Heart right ventricle (tissue), 16 donors: ENCODE data around the gene CIAPIN1. TPM values are rescaled to one million over a fixed set of nuclear protein-coding genes. Genes with fewer than 3 reads are reported as not detected.

ENCODE experiments used
- ATAC-seq, 8 donors: fragments of 200-7000 bp; cut with Tn5 transposase; one replicate each; pipeline ENCODE4 v1.9.1; 2020; ENCODE audit warnings: mild to moderate bottlenecking in 8 of 8, moderate library complexity in 8 of 8, moderate number of reproducible peaks in 1 of 8
- DNase-seq, 2 donors: peaks; one replicate each; pipeline ENCODE4 v3.0.0-alpha.2; 2020
- H3K27ac ChIP-seq, 10 donors: fragments of 200-600 bp; sonication (generic) in 2 of 10; one replicate each; pipeline versions ENCODE4 v1.5.0 to v1.8.0; 2020 to 2022; ENCODE audit warnings: mild to moderate bottlenecking in 3 of 10
- H3K27me3 ChIP-seq, 7 donors: fragments of 200-600 bp; one replicate each; pipeline ENCODE4 v1.8.0; 2021 to 2022; ENCODE audit warnings: mild to moderate bottlenecking in 2 of 7
- H3K36me3 ChIP-seq, 9 donors: fragments of 200-600 bp; sonication (generic) in 1 of 9; one replicate each; pipeline versions ENCODE4 v1.5.0 to v1.8.0; 2020 to 2022; ENCODE audit warnings: mild to moderate bottlenecking in 2 of 9
- H3K4me1 ChIP-seq, 9 donors: fragments of 200-600 bp; sonication (generic) in 1 of 9; one replicate each; pipeline versions ENCODE4 v1.5.0 to v1.8.0; 2020 to 2022; ENCODE audit warnings: mild to moderate bottlenecking in 4 of 9
- H3K4me3 ChIP-seq, 10 donors: fragments of 200-600 bp; sonication (generic) in 2 of 10; one replicate each; pipeline versions ENCODE4 v1.5.0 to v1.8.0; 2020 to 2022; ENCODE audit warnings: mild to moderate bottlenecking in 7 of 10, moderate library complexity in 2 of 10
- H3K9me3 ChIP-seq, 11 donors: fragments of 200-600 bp in 10 of 11; sonication (generic) in 2 of 11; one replicate each; pipeline versions ENCODE4 v1.5.0 to v1.8.0; 2013 to 2022; ENCODE audit warnings: mild to moderate bottlenecking in 2 of 11, control low read depth in 1 of 11, moderate library complexity in 1 of 11
- WGBS, 2 donors: extraction: QIAGEN DNeasy Blood & Tissue Kit; methylation state at CpG; one replicate each; pipeline ENCODE4 v1.1.7; 2013; ENCODE audit warnings: inconsistent platforms in 1 of 2; 5-methylcytosine and 5-hydroxymethylcytosine counted together
- intact Hi-C, 10 donors: fragments of 100-400 bp; cut with DNase I; formaldehyde crosslinking; loops; one replicate each; pipeline versions ENCODE4 v1.11.1 to v1.14.2; 2022
- polyA plus RNA-seq, 2 donors: library from polyadenylated mRNA; stranded (reverse); fragments of 200-250 nt; gene quantifications; one replicate each; pipeline ENCODE4 v1.2.3, GENCODE V29; 2013
- total RNA-seq, 10 donors: library from RNA; stranded (reverse); fragmentation: NEBNext Ultra II Directional in 3 of 10; extraction: Animal tissue kit (Norgen Biotek cat#: 25700) in 3 of 10; gene quantifications; one replicate each; pipeline versions ENCODE4 v1.2.1 to v1.2.4, GENCODE V29; 2021 to 2023
- TF ChIP-seq, protein P1 (sequence below), 9 donors: fragments of 200-600 bp; sonication (generic) in 2 of 9; IDR thresholded peaks; one replicate each; pipeline versions ENCODE4 v1.5.0 to v1.8.0; 2021 to 2022; ENCODE audit warnings: antibody characterized with exemption in 9 of 9, mild to moderate bottlenecking in 5 of 9, moderate library complexity in 1 of 9
- donor health status: Arrhythmogenic right ventricular cardiomyopathy.
- donor health status: ischemic (EF 13 %, LVEDD 7.1; RV severe dilation, severe dysfunction).
- donor health status: healthy with polysubstance abuse.
- donor health status: DM: no; HTN: yes; CAD: no.
- donor health status: DM: no; HTN: no; CAD: no.
- donor health status: ischemic (EF 25% LVEDD 6.9; RV normal size, moderate dysfunction).
- donor health status: ischemic (EF 25% LVEDD 5.7; RV mildly dilated, moderate dysfunction).
- donor health status: healthy.
- donor health status: DM: yes; HTN: yes; CAD: no.
- donor health status: Ischemic cardiomyopathy.
- donor health status: ischemic (EF 35%, LVEDD 5.7; RV mildly dilated, moderate dysfunction).
- donor health status: nonischemic (EF 11% LVEDD 7.7; RV severe dilation, severe dysfunction).
- donor health status: DM: yes; HTN: yes; CAD: no.
- donor health status: PGD.
- donor health status: ischemic (EF 29% LVEDD 5.4; RV normal size, mild dysfunction).
- donor health status: nonischemic (EF 23%, LVEDD 6.1; RV moderate dilation, normal function).

CIAPIN1 gene
- total and polyA plus RNA-seq, 12 donors: 20.1 to 75.1 (median 61.0) TPM

DNA sequence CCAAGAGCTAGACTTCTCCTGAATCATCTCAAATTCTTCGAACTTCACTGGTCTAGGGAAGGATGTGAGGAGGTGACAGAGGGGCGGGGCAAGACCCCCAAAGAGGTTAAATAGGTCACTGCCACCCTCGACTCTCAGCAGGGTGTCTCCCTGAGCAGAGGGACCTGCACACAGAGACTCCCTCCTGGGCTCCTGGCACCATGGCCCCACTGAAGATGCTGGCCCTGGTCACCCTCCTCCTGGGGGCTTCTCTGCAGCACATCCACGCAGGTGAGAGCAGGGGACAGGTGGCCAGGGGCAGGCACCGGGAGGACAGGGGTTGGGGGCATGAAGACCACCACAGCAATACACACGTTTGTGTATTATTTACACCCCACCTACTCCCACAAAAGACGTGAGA is 33.5 kb downstream of the CIAPIN1 start:
- no peak for DNase-seq
- intact Hi-C loops: loop anchor here in 4 of 10 donors (2.0 to 10.0 kb wide), 3 partner anchors 111 to 329 kb away; partner anchors contain the start of gene ARL2BP (in 1 of the 4)
- Histone ChIP-seq H3K27me3 (no peaks in the 10 kb centered on the region), H3K9me3 (no peaks in the 10 kb centered on the region), H3K4me1 (peaks cover 14 to 51% (median 44%) of the 10 kb centered on the region in 9 donors), H3K4me3 (no peak overlapping the region), H3K27ac (no peak overlapping the region), H3K36me3 (no peaks in the 10 kb centered on the region)
- ATAC-seq: no peak
- WGBS, 2 donors: 79 to 80% methylated on average over 7 of the region's 7 CpGs
- TF ChIP-seq, protein P1, sequence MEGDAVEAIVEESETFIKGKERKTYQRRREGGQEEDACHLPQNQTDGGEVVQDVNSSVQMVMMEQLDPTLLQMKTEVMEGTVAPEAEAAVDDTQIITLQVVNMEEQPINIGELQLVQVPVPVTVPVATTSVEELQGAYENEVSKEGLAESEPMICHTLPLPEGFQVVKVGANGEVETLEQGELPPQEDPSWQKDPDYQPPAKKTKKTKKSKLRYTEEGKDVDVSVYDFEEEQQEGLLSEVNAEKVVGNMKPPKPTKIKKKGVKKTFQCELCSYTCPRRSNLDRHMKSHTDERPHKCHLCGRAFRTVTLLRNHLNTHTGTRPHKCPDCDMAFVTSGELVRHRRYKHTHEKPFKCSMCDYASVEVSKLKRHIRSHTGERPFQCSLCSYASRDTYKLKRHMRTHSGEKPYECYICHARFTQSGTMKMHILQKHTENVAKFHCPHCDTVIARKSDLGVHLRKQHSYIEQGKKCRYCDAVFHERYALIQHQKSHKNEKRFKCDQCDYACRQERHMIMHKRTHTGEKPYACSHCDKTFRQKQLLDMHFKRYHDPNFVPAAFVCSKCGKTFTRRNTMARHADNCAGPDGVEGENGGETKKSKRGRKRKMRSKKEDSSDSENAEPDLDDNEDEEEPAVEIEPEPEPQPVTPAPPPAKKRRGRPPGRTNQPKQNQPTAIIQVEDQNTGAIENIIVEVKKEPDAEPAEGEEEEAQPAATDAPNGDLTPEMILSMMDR (IDR thresholded peaks at IDR 0.05): no peak

DNA sequence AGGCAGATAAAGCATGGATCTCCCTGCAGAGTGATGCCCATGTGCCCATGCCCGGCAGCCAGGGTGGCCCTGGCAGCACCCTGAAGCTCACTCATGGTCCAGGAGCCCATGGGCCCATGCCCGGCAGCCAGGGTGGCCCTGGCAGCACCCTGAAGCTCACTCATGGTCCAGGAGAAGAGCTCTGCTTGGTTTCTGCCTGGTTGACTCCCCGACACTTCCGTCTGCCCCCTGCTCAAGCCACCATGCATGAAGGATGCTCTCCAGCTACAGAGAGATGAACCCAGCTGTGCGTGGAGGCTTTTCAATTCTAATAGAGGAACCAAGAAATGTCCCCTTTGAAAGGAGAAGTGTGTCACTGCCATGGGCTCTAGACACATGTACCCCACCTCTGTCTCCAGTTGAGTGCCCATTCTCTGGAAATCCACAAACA is 33.9 kb downstream of the CIAPIN1 start:
- Histone ChIP-seq H3K4me3 (no peak overlapping the region), H3K27me3 (no peaks in the 10 kb centered on the region), H3K27ac (no peak overlapping the region), H3K36me3 (no peaks in the 10 kb centered on the region), H3K9me3 (no peaks in the 10 kb centered on the region), H3K4me1 (peaks cover 11 to 51% (median 41%) of the 10 kb centered on the region in 9 donors)
- 91% methylated on average over 5 of the region's 5 CpGs for WGBS, 2 donors
- intact Hi-C loops: loop anchor here in 3 of 10 donors (10.0 kb wide), 2 partner anchors 169 to 329 kb away; partner anchors contain the start of gene ARL2BP (in 1 of the 3)
- ATAC-seq (no peak), DNase-seq (no peak)
- TF ChIP-seq, protein P1 (IDR thresholded peaks at IDR 0.05): no peak

DNA sequence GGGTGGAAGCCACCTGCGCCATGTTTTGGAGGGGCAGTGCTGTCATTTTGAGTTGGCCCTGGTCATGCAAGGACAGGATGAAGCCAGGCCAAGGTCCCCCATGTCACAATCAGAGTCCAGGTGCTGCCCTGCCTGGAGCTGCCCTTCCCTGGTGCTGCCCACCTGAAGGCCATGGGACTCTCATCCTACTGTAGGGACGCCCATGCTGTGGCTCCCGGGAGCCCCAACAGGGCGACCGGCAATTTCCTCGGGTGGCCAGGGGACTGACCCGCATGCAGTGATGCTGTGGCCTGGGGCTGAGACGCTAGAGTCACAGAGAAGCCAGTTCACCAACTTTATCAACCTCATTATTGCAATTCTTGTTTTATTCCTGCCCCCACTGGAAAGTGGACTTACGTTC is 34.6 kb downstream of the CIAPIN1 start:
- H3K27me3 ChIP-seq: no peaks in the 10 kb centered on the region
- no peaks in the 10 kb centered on the region for H3K36me3 ChIP-seq
- ATAC-seq (no peak), DNase-seq (no peak)
- peaks cover 11 to 45% (median 36%) of the 10 kb centered on the region in 9 donors for H3K4me1 ChIP-seq
- WGBS, 2 donors: 94 to 95% methylated on average over 9 of the region's 9 CpGs
- intact Hi-C loops: loop anchor here in 3 of 10 donors (10.0 kb wide), 2 partner anchors 168 to 328 kb away; partner anchors contain the start of gene ARL2BP (in 1 of the 3)
- no peaks in the 10 kb centered on the region for H3K9me3 ChIP-seq
- H3K27ac ChIP-seq: no peak overlapping the region
- no peak overlapping the region for H3K4me3 ChIP-seq
- TF ChIP-seq, protein P1 (IDR thresholded peaks at IDR 0.05): no peak

DNA sequence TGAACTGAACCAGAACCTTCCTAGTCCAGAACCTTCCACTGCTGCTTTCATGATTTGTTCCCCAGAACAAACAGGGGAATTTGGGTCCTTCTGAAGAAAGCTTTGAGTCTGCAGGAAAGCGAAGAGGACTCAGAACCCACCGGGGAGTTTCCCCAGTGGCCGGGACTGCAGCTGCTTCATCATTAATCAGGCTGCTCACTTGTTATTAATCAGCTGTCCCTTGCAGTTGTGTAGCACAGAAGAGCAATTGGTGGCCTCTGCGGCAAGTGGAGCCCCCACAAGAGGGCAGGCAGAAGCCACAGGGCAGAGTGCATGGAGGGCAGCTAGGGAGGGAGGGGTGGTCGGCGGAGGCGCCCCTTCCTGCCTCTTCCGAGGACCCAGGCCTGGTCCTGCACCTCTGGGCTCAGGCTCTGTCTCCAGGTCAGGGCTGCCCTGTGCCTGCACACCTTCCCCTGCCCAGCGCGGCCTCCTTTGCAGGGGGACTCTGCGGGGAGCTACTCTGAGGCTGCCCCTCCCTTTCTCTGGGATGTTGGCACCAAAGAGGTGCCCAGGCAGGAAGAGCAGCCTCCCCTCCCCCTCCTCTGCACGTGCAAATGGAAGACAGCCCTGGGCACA is 35.7 kb downstream of the CIAPIN1 start:
- DNase-seq (no peak), ATAC-seq (no peak)

More for the DNA sequence above, 35.7 kb downstream of the CIAPIN1 start:
- H3K4me3 ChIP-seq: no peak overlapping the region
- peaks cover 6 to 33% (median 26%) of the 10 kb centered on the region in 9 donors for H3K4me1 ChIP-seq
- 68 to 73% methylated on average over 12 of the region's 12 CpGs for WGBS, 2 donors
- intact Hi-C loops: loop anchor here in 3 of 10 donors (10.0 kb wide), 2 partner anchors 167 to 327 kb away; partner anchors contain the start of gene ARL2BP (in 1 of the 3)
- no peaks in the 10 kb centered on the region for H3K36me3 ChIP-seq
- TF ChIP-seq, protein P1 (IDR thresholded peaks at IDR 0.05): no peak
- H3K27me3 ChIP-seq: no peaks in the 10 kb centered on the region
- no peak overlapping the region for H3K27ac ChIP-seq
- no peaks in the 10 kb centered on the region for H3K9me3 ChIP-seq
